OCI-LY7 (cell line): Measurements from ENCODE around the gene CRACDL. TPM values are rescaled to one million over a fixed set of nuclear protein-coding genes. Genes with fewer than 3 reads are reported as not detected.

Experiments
- BruUV-seq: library from RNA; stranded (reverse); fragments of 400-500 nt; replicated peaks from 2 replicates; lab custom pipeline; 2021; lab: Mats Ljungman, UMichigan
- CTCF ChIA-PET: fragments of 300-600 bp; sonication (Branson Sonifier 250); formaldehyde crosslinking; loops from one replicate; lab custom pipeline; 2022; ENCODE audit warnings: antibody characterized with exemption; ENCODE audit not compliant: unreplicated experiment; lab: Charles Lee
- POLR2A ChIA-PET: fragments of 300-600 bp; sonication (Branson Sonifier 250); formaldehyde crosslinking; loops from one replicate; lab custom pipeline; 2022; ENCODE audit warnings: antibody characterized with exemption; lab: Charles Lee
- DNase-seq: peaks from one replicate; pipeline ENCODE4 v3.0.0-alpha.2; 2015; ENCODE audit warnings: low spot score
- H2AFZ ChIP-seq: fragments of 200-600 bp; sonication (generic), shearing (Covaris generic); 2 replicates; pipeline ENCODE4 v1.6.1; 2014; ENCODE audit warnings: mild to moderate bottlenecking, antibody characterized with exemption, low read length, moderate library complexity
- H3K27ac ChIP-seq: fragments of 200-600 bp; sonication (generic); 2 replicates; pipeline ENCODE4 v1.5.1; 2014; ENCODE audit warnings: mixed run types, low read depth, mild to moderate bottlenecking, moderate library complexity, low read length, inconsistent platforms; ENCODE audit not compliant: poor library complexity, severe bottlenecking
- H3K36me3 ChIP-seq: fragments of 200-600 bp; sonication (generic); 2 replicates; pipeline ENCODE4 v1.6.1; 2014; ENCODE audit warnings: mild to moderate bottlenecking, antibody characterized with exemption, low read length, moderate library complexity, mixed read lengths; ENCODE audit not compliant: insufficient read depth
- H3K4me1 ChIP-seq: fragments of 200-600 bp; sonication (generic); 2 replicates; pipeline ENCODE4 v1.5.1; 2014; ENCODE audit warnings: mild to moderate bottlenecking, low read length; ENCODE audit not compliant: insufficient read depth, poor library complexity, severe bottlenecking
- H3K4me2 ChIP-seq: fragments of 200-600 bp; sonication (generic); 2 replicates; pipeline ENCODE4 v1.6.1; 2014; ENCODE audit warnings: mild to moderate bottlenecking, low read length
- H3K4me3 ChIP-seq: fragments of 200-600 bp; sonication (generic); 2 replicates; pipeline ENCODE4 v1.5.1; 2014; ENCODE audit warnings: mild to moderate bottlenecking, low read depth, low read length; ENCODE audit not compliant: poor library complexity, severe bottlenecking
- H3K79me2 ChIP-seq: fragments of 200-600 bp; sonication (generic); 2 replicates; pipeline ENCODE4 v1.6.1; 2016; ENCODE audit warnings: low read depth, mild to moderate bottlenecking, low read length, moderate library complexity, mixed read lengths; ENCODE audit not compliant: insufficient read depth
- H3K9me2 ChIP-seq: fragments of 200-600 bp; sonication (generic); 2 replicates; pipeline ENCODE4 v1.6.1; 2016; ENCODE audit warnings: mild to moderate bottlenecking, low read length, mixed read lengths; ENCODE audit not compliant: insufficient read depth
- H3K9me3 ChIP-seq: fragments of 200-600 bp; sonication (generic); 2 replicates; pipeline ENCODE4 v1.6.1; 2014; ENCODE audit warnings: mild to moderate bottlenecking, mixed run types, low read length, mixed read lengths
- H4K20me1 ChIP-seq: fragments of 200-600 bp; sonication (generic); 2 replicates; pipeline ENCODE4 v1.6.1; 2014; ENCODE audit warnings: mild to moderate bottlenecking, antibody characterized with exemption, low read length, moderate library complexity, mixed read lengths; ENCODE audit not compliant: insufficient read depth
- EZH2phosphoT487 ChIP-seq: fragments of 200-600 bp; sonication (generic); IDR thresholded peaks from 2 replicates; pipeline ENCODE4 v1.6.1; 2018; ENCODE audit warnings: low read depth, borderline replicate concordance, mild to moderate bottlenecking, mixed run types, antibody characterized with exemption, low read length, moderate library complexity, mixed read lengths
- intact Hi-C: fragments of 100-400 bp; cut with micrococcal nuclease; formaldehyde crosslinking; loops from one replicate; pipeline ENCODE4 v1.10.0; 2022; ENCODE audit not compliant: unreplicated experiment
- total RNA-seq, 2 experiments: library from RNA; depleted of rRNA in 1 of 2; stranded (reverse); fragments of >200 nt in 1 of 2; shearing (Covaris generic) in 1 of 2; gene quantifications; 2 replicates each; pipeline ENCODE4 v1.2.3, GENCODE V29; 2014 to 2022
- TF ChIP-seq, protein P1 (sequence below): fragments of 200-600 bp; sonication (generic); conservative IDR thresholded peaks from 2 replicates; pipeline ENCODE4 v1.5.1; 2014; ENCODE audit warnings: mild to moderate bottlenecking, antibody characterized with exemption, low read length, moderate library complexity, mixed read lengths

The CRACDL gene
- total RNA-seq, 2 experiments from 2014 or later, result 0.03 to 0.13 TPM

DNA sequence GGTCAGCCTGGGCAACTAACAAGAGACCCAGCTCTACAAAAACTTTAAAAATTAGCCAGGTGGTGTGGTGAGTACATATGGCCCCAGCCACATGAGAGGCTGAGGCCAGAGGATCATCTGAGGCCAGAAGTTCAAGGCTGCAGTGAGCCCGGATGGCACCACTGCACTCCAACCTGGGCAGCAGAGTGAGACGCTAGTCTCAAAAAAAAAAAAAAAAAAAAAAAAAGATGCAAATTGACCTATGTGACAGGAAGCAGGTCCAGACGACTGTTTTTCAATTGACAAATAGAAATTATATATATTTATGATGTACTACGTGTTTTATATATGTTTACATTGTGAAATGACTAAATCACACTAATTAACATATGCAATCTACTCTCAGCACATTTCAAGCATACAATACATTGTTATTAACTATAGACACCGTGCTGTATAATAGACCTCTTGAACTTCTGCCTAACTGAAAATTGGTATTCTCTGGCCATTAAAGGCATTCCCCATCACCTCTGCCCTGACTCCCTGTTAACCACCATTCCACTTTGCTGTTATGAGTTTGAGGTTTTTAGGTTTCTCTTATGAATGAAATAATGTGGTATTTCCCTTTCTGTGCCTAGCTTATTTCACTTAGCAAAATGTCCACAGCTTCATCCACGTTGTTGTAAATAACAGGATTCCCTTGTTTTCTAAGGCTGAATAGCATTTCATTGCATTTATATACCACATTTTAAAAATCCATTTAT, 172.6 kb downstream of the CRACDL start:
- Histone ChIP-seq H4K20me1 (no peaks in the 10 kb centered on the region), H3K4me2 (peak overlapping the region; percentile 78), H2AFZ (peak overlapping the region; percentile 59; the same call in 1 of the 2 replicates), H3K9me3 (no peaks in the 10 kb centered on the region), H3K4me1 (peaks cover 89% of the 10 kb centered on the region), H3K4me3 (peak overlapping the region; percentile 37), H3K36me3 (no peaks in the 10 kb centered on the region), H3K79me2 (no peaks in the 10 kb centered on the region), H3K27ac (peak overlapping the region; percentile 90), H3K9me2 (no peaks in the 10 kb centered on the region)
- DNase-seq, result peak; percentile 47
- intact Hi-C loops, result loop anchor here (5.0 kb wide), 1 partner anchor 116 kb away; no protein-coding TSS in a partner anchor
- no TSS peak for BruUV-seq
- TF ChIP-seq EZH2phosphoT487, result no peak
- TF ChIP-seq, protein P1, sequence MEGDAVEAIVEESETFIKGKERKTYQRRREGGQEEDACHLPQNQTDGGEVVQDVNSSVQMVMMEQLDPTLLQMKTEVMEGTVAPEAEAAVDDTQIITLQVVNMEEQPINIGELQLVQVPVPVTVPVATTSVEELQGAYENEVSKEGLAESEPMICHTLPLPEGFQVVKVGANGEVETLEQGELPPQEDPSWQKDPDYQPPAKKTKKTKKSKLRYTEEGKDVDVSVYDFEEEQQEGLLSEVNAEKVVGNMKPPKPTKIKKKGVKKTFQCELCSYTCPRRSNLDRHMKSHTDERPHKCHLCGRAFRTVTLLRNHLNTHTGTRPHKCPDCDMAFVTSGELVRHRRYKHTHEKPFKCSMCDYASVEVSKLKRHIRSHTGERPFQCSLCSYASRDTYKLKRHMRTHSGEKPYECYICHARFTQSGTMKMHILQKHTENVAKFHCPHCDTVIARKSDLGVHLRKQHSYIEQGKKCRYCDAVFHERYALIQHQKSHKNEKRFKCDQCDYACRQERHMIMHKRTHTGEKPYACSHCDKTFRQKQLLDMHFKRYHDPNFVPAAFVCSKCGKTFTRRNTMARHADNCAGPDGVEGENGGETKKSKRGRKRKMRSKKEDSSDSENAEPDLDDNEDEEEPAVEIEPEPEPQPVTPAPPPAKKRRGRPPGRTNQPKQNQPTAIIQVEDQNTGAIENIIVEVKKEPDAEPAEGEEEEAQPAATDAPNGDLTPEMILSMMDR, result no peak
- ChIA-PET CTCF (no interaction called here), POLR2A (interaction anchor here (0.6 to 1.3 kb wide), 2 partner anchors 12 to 37 kb away, joined by 3 read pairs; no protein-coding TSS in a partner anchor)

DNA sequence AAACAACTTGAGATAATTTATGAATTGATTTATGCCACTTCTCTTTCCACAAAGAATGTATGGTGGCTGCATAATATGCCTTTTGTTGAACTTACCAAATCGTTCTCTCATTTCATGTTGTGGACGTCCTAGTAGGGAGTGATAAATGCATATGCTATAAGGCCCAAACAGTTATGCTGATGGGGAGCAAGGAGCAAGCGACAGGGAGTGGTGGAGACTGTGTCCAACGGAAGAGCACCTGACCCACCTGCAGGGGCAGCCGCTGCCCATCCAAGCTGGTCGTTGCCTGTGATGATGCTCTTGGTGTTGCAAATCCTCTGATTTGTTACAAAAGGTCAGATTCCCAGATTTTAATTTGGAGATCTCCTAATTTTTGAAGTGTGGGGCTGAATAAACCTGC, 174.1 kb downstream of the CRACDL start:
- intact Hi-C loops, result loop anchor here (5.0 kb wide), 1 partner anchor 115 kb away; no protein-coding TSS in a partner anchor
- no peaks in the 10 kb centered on the region for H3K36me3 ChIP-seq
- no peaks in the 10 kb centered on the region for H4K20me1 ChIP-seq
- peak overlapping the region; percentile 69; the same call in 1 of the 2 replicates for H2AFZ ChIP-seq
- peak overlapping the region; percentile 90 for H3K27ac ChIP-seq
- peak overlapping the region; percentile 33 for H3K4me3 ChIP-seq
- H3K79me2 ChIP-seq, result no peaks in the 10 kb centered on the region
- TF ChIP-seq EZH2phosphoT487, result no peak
- TF ChIP-seq, protein P1, result no peak
- no peaks in the 10 kb centered on the region for H3K9me2 ChIP-seq
- POLR2A ChIA-PET, result interaction anchor here (0.7 kb wide), 2 partner anchors 44 to 835 kb away, joined by 3 read pairs; no protein-coding TSS in a partner anchor
- no TSS peak for BruUV-seq
- CTCF ChIA-PET, result interaction anchor here (0.6 kb wide), 1 partner anchor 153 kb away, joined by 5 read pairs; no protein-coding TSS in a partner anchor
- peak overlapping the region; percentile 78 for H3K4me2 ChIP-seq
- no peaks in the 10 kb centered on the region for H3K9me3 ChIP-seq
- no peak for DNase-seq
- peaks cover 100% of the 10 kb centered on the region for H3K4me1 ChIP-seq
